ENCODE results near the gene RAB3B.
"Not testable (repeated sequence)": the region's sequence is repeated elsewhere in the genome, so short reads cannot be mapped to it uniquely, and the experiment has no call there.

RAB3B gene

DNA sequence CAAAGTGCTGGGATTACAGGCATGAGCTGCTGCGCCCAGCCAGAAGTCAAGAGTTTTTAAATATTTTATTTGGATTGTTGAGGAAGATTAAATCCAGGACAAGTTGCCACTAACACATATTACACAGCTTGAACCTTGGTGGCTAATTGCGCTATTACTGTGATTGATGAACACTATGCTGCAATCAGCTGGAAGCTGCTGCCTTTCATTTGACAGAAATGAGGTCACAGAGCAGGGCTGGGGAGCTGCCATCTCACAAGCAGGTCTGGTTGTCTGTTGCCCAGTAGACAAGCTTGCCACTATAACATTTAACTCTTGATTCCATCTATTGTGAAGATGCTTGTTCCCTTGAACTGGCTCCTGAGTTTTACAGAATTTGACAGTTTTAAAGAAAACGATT lies 74.5 kb downstream of the RAB3B start:
- DNase-seq = no peak

DNA sequence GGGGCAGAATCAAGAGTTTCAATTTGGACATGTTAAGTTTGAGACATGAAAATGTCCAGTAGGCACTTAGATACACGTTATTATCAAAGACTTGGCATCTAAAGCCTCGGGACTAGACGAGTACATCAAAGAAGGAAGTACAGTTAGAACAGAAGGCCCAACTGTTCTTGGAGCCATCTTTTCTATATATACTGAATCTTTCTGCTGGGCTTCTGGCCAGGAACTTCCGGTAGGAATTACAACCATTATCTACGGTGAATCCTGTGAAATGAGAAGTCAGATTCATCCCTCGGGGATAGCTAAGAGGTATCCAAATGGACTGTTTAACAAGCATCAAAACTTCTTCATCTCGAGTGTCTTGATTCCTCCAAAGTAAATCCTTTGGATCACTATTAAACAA lies 77.6 kb downstream of the RAB3B start:
- no peak for DNase-seq

DNA sequence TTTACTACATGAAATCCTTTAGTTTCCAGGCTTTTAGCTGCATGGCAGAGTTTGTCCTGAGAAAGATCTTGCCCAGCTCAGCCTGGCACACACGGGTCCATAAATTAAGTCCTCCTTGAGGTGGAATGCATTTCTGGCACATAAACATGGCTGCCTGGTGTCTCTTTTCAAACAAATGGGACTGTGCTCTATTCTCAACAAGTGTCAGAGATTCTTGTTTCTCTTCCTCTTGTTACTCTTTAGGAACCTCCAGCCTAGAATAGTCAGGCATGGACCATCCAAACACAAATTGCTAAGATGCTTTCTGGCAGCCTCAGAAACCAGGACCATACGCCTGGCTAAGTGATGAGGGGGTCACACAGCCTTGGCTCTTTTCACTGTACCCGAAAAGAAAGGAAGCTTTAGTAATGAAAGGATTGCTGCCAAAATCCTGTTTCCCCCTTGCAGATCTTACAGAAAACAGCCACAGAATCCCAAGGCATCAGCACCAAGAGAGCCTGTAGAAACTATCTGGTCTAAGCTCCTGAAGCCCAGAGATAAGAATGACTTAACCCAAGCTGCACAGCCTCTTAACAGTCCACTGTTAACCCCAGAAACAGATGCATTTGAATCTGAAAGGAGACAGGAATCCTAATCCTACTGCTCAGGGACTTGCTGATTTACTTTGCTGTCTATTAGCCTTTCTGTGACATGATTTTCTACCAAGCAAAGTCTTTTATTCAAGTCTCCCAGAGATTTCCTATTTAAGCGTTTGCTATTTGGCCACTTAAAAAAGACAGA lies 80.1 kb downstream of the RAB3B start:
- no peak for DNase-seq

DNA sequence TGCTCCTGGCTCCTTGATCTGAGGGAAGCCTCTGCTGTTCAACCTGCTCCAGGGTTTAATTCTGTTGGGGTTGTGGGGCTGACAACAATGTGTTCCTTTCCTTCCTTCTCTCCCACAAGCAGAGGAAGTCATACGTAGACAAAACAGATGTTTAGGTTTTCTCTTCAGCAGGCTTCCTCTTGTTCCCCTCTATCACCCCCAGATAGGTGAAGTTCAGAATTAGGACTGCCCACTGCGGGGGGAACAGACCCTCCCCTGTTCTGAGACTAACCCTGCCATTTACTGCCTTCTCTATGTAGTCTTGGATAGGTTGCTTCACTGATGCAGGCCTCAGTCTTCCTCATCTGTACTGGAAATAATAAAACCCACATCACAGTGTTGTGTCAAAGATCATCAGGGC lies 82.0 kb downstream of the RAB3B start:
- no peak for DNase-seq

GRCh38 chr1:51907079-51907702 lies 83.3 kb downstream of the RAB3B start:
- no peak for DNase-seq

DNA sequence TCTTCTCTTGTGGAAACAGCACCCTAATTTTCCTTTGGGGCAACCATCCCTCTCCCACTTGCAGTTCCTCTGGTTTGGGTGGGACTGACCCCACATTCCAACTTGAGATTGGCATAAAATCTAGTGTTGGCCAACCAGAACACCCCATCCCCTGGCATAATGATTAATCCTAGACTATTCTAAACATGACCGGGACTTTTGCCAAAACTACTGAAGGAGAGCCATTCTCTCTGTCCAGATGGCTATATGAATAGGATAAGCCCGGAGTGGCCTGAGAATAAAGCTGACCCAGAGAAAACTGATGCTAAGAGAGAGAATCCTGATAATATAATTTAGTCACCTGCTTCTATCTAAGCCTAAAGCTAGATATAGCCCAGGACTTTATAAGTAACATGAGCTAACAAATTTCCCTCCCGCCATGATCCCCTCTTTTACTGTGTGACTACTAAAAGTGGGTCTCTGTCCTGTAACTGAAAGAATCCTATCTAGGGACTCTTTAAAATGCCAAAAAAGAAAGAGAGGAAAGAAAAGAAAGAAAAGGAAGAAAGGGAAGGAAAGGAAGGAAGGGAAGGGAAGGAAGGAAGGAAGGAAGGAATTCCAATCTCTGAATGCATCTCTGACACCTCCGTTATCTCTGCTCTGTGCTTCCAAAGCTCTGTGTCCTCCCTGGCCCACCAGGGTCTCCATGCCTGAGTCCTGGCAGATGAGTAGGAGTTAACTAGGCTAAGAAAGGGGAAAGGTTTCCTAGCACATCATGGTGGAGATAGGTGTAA lies 84.0 kb downstream of the RAB3B start:
- no peak for DNase-seq

- DNase-seq = no peak
These were observed 88.0 kb downstream of the RAB3B start for GRCh38 chr1:51902456-51902855.

DNA sequence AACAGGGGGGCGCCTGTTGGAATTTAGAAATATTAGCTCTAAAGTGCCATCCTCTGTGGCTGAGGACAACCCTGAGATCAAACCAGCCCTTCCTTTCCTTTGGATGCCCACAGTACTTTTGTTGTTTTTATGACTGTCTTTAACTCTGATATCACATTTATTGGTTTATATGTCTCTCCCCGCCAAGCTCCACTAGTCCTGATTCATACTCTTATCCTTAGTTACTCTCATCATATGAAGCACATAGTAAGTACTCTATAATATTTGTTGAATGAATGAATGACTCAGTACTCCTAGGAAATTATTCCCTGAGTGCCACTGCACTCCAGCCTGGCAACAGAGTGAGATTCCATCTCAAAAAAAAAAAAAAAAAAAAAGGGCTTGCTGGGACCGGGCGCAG lies 89.3 kb downstream of the RAB3B start:
- DNase-seq = no peak

DNA sequence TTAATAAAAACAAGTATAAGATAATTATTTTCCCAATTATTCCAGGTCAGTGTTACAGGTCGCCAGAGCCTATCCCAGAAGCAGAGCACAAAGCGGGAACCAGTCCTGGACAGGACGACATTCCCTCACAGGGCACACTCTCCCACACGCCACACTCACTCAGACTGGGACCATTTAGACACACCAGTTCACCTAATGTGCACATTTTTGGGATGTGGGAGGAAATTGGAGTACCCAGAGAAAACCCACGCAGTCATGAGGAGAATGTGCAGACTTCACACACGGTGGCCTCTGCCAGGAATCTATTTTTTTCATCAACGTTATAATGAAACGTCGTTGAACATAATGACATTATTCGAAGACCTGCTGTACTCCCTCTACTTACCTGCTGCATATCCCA lies 91.5 kb downstream of the RAB3B start:
- DNase-seq = no peak

DNA sequence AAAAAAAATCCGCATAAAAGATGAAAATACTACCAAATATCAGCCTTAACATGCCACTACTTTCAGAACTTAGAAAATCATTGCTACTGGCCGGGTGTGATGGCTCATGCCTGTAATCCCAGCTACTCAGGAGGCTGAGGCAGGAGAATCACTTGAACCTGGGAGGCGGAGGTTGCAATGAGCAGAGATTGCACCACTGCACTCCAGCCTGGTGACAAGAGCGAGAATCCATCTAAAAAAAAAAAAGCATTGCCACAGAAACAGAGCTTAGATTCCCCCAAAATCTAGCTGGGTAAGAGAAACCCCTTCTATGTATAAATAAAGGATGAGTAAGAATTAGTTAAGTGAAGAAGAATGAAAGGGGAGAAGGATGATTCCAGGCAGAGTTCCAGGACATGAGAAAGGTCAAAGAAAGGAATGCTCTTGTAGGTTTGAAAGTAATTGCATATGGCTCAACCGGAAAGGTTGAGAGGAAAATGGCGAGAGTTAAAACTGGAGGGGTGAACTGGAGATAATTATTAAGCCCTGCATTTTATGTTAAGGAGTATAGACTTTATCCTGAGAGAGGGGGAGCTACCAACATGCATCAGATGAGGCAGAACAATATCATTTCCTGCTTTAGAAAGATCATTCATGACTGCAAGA lies 92.3 kb downstream of the RAB3B start:
- DNase-seq = no peak

GRCh38 chr1:51897699-51898031 lies 92.8 kb downstream of the RAB3B start:
- DNase-seq = no peak

GRCh38 chr1:51894748-51895147 lies 95.8 kb downstream of the RAB3B start:
- not testable (repeated sequence) for DNase-seq

- peak; percentile 100 for DNase-seq
These were observed 111.7 kb downstream of the RAB3B start, which contains the start of gene NRDC for GRCh38 chr1:51878616-51879336. NRDC (minus strand) TSS chr1:51878727; CDS start chr1:51878615, 112 bp downstream.

- no peak for DNase-seq
These were observed 112.2 kb downstream of the RAB3B start for GRCh38 chr1:51878308-51878615.

DNA sequence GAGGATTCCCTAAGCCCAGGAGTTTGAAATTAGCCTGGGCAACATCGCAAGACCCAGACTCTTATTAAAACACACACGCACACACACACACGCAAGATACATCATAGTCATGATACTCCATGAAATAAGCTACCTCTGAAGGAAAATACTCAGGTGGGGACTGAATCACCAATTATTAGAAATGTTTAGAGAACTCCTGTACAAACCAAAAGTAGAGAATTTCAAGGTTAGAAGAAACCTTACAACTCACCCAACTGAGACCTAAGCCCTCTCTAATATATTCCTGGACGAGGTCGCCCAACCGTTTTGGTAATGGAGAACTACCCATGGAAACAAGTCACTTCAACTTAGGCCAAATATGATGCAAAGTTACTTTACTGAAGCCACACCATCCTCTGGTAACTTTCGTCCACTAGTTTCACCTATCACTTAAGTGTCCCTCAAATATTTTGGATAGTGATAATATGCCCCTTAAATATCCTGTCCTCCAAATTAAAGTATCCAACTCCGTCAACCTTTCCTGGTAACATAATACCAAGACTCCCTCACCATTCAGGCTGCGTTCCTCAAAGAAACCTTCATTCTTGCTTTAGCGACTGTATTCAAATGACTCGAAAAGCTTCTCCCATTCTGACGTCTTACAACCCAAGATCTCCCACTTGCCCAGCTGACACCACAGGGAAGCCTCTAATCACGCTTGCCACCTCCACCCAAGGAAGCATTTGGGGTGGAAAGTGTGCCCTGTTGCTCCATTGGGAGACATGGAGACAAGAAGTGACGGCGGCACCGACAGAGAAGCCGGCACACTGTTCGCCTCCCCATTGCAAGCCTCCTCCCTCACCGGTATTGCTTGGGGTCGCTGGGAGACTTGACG lies 112.8 kb downstream of the RAB3B start:
- no peak for DNase-seq

DNA sequence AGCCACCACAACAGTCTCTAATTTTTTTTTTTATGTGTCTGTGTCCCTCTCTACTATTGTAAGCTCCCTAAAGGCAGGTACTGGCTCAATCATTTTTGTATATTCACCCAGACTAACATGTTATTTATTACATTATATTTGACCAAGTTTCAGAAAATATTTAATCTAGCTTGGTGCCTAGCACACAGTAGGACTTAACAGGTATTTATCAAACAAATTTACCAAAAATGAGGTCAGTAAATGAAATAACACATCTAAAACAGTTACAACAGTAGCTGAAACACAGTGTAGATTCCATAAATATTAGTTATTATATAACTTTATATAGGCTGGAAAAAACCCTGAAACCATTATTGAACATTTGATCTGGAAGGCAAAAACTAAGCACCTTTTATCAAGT lies 114.7 kb downstream of the RAB3B start:
- no peak for DNase-seq

DNA sequence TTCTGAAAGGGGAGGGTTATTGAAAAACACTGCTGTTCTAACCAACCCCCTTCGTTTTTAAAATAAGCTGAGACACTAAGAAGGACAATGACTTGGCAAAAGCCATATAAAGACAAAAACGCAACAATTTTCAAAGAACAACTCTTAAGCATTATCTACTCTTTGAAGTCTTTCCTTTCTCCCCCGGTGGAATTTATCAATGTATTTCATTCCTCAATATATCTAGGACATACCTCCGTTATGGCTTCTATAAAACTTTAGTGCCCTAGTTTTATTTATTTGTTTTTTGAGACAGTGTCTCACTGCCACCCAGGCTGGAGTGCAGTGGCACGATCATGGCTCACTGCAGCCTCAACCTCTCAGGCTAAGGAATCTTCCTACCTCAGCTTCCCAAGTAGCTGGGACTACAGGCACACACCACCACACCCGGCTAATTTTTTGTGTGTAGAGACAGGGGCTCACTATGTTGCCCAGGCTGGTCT lies 115.2 kb downstream of the RAB3B start:
- DNase-seq = no peak

DNA sequence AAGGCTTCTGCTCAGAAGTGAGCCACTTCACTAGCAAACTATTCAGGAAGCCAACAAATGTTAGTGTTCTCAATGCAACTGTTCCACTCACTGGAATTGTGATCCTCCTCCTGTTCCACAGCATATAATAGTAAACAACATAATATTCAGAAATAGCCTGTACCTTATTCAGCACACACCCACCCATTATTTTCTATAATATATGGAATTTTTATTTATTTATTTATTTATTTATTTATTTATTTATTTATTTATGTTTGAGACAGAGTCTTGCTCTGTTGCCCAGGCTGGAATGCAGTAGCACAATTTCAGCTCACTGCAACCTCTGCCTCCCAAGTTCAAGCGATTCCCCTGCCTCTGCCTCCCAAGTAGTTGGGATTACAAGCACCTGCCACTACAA lies 117.2 kb downstream of the RAB3B start:
- DNase-seq = not testable (repeated sequence)

DNA sequence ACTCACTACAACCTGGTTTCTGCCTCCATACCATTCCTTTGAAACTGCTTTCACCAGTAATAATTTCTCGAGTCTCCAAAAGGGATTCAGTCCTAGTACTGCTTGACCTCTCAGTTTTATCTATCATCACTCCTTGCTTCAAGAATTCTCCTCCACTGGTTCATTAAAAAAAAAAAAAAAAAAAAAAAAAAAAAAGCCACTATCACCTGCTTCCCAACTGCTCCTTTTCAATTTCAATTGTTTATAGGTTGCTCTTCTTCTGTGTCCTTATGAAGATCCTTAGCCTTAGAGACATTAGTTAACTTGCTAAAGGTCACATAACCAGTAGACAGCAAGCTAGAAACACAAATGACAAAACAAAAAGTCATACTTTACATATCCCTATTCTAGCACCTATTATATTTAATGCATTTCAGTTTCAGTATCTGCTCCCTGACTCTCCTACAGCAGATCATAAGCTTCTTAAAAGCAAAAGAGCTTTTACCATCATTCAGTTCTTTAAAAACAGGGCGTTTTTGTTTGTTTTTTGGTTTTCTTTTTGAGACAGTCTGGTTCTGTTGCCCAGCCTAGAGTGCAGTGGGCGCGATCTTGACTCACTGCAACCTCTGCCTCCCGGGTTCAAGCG lies 119.0 kb downstream of the RAB3B start:
- no peak for DNase-seq

DNA sequence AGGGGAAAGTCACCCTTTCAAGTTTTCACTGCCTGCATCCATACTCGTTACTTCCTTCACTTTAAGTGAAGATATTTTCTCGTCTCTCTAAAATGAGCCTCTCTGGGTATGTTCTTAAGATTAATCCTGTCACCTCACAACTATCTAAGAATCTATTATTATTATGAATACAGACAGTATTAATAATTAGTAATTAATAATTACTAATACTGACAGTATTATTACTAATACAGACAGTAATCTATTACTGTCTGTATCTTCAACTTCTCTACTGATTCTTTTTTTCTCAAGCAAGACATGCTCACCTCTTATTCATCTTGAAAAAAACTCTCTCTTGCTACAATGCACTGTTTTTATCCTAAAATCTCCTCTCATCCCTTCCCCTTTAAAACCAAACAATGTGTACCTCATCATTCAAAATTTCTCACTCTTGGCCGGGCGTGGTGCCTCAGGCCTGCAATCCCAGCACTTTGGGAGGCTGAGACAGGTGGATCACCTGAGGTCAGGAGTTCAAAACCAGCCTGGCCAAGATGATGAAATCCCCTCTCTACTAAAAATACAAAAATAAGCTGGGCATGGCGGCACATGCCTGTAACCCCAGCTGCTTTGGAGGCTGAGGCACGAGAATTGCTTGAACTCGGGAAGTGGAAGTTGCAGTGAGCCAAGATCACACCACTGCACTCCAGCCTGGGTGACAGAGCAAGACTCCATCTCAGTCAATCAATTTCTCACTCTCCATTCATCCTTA lies 119.7 kb downstream of the RAB3B start:
- DNase-seq = no peak

Data from NCI-H446 treated with DMSO at 0.1 percent for 48 hours (cell line).